ENCODE measurements around the gene REEP5. TPM values are rescaled to one million over a fixed set of nuclear protein-coding genes. Genes with fewer than 3 reads are reported as not detected.
"Not testable (repeated sequence)": the region's sequence is repeated elsewhere in the genome, so short reads cannot be mapped to it uniquely, and the experiment has no call there.

The REEP5 gene
- total RNA-seq, 1 donor from 2014 or later, result 121 TPM

DNA sequence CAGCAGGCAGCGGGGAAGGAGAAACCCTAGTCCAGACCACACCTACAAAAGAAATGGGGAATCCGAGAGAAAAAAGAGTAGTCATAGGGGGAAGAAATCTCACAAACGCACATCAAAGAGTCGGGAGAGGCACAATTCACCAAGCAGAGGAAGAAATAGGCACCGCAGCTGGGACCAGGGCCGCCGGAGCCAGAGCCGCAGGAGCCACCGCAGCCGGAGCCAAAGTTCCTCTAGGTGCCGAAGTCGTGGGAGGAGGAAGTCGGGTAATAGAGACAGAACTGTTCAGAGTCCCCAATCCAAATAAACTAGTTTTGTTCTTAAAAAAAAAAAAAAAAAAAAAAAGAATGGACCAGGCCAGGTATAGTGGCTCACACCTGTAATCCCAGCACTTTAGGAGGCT is 29.3 kb downstream of the REEP5 start:
- no peak for DNase-seq (ENCODE audit: low spot score)

DNA sequence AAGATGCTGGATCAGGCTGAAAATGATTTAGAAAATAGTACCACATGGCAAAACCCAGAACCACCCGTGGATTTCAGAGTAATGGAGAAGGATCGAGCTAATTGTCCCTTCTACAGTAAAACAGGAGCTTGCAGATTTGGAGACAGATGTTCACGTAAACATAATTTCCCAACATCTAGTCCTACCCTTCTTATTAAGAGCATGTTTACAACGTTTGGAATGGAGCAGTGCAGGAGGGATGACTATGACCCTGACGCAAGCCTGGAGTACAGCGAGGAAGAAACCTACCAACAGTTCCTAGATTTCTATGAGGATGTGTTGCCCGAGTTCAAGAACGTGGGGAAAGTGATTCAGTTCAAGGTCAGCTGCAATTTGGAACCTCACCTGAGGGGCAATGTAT is 30.0 kb downstream of the REEP5 start:
- DNase-seq (ENCODE audit: low spot score), result not testable (repeated sequence)

DNA sequence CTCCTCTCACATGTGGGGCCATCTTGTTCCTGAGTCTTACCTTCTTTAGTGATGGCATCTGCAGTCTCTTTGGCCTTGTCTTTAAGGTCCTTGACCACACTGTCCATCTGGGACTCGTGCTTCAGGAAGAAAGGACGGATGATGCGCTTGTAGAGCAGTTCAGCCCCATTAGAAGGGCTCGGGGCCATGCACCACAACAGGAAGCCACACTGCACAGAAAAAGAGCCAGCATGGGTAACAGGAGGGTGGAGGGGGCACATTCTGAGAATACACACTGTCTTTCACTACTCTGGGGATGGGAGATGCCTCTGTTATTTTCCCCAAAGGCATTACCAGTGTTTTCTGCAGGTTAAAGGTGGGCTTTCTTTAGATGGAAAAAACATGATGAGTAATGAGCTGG is 35.1 kb downstream of the REEP5 start:
- DNase-seq (ENCODE audit: low spot score), result no peak

DNA sequence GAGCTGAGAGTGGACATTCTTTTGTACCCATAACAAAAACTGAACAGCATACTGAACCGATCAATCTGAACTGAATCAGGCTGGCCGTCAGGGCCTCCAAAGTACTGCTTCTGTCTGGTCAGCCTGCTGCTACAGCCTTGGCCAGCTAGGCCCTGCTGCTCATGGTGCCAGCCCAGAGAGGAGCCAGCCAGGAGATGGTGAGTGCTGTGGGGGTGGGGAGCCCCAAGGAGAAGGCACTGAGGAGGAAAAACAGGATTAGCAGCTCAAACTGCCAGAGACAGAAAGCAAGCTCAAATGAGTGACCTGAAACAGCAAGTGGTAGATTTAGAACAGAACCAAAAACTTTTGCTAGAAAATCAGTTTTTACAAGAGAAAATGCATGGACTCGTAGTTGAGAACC is 37.0 kb downstream of the REEP5 start:
- DNase-seq (ENCODE audit: low spot score), result no peak

DNA sequence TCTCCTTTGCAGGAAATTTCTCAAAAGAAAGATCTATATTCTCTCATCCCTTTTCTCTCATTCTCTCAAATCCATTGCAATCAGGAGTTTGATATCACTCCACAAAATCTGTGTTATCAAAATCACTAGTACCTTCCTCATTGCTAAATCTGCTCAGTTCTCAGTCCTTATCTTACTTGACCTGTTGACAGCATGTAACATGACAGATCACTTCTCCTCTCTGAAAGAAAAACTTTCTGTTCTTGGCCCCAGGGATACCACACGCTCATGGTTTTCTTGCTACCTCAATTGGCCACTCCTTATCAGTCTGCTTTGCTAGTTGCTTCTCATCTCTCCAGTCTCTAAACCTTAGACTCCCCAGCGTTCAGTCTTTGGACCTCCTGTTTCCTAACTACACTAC is 38.8 kb downstream of the REEP5 start:
- no peak for DNase-seq (ENCODE audit: low spot score)

DNA sequence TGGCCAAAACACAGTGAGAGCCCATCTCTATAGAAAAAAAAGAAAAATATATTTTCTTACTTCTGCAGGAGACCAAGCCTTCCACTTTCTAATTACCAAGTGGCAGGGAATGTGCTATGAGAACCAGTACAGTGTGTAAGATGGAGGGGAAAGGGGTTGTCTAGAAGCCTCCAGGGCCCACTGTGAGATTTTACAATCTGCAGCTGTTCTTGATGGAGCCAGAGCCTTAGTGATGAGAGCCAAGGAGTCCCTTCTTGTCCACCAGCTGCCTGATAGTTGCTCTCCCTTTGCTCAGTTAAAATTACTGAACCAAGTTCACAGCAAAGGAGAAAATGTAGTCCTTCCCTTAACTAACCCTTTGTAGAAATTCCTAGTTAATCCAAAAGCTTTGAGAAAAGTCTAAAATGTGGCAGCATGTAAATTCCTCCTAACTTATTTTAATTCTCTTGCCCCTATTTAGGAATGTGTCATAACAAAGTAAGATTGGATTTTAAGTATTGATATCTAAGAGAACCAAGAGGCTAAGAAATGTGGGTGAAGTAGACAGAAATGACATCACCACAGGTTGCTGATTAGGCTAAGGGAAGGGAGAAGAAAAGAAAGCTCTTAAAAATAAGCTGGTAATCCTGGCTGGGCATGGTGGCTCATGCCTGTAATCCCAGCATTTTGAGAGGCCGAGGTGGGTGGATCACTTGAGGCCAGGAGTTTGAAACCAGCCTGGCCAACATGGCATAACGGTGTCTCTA is 41.6 kb downstream of the REEP5 start:
- DNase-seq (ENCODE audit: low spot score), result no peak

DNA sequence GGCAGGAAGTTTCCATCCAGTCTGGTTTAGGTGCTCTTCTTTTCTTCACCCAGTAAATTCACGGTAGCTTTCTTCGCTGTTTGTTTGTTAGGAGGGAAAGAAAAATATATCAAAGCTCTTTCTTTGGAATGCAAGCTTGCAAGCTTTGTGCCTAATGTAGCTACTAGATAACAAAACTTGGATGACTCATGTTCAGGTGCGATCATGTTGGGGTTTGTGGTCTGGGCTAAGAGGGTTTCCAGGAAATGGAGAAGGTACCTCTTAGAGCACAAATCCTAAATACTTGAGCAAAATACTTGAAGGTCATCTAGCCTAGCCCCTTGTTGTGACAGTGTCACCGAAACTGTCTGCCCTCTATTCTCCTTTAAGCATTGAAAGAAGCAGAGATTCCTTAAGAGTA is 43.3 kb downstream of the REEP5 start:
- DNase-seq (ENCODE audit: low spot score), result no peak

DNA sequence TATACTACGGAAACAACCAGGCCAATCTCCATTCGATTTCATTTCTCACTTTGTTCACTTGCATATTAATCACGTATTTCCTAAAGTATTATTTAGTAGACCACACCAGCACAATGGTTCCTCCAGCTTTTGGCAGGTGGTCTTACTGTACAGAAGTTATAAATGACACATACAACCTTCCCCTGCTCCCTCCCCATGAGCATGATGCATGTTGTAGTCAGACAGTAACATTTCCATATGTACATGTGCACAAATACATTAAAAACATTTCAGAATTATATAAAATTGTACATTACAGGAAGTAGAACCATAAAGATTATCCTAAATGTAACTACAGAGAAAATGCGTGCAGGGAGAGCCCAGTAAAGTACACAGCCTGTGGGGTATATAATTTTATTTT is 43.9 kb downstream of the REEP5 start:
- no peak for DNase-seq (ENCODE audit: low spot score)

DNA sequence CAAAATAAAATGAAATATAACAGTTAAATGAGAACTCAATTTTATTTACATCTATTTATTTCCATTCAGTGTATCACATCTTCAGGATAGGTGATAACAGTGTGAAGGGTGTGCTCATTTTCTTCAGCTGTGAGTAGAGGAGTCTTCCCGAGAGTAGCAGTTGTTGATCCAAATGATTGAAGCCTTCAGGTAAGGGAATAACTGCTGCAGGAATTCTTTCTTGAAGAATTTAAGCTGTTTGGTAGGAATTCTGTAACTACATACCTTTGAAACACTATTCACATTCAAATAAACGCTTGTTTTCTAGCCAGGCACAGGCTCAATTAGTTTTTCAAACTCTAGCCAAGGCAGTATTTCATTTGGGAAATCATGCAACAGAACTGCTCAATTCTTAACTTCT is 45.7 kb downstream of the REEP5 start:
- no peak for DNase-seq (ENCODE audit: low spot score)

DNA sequence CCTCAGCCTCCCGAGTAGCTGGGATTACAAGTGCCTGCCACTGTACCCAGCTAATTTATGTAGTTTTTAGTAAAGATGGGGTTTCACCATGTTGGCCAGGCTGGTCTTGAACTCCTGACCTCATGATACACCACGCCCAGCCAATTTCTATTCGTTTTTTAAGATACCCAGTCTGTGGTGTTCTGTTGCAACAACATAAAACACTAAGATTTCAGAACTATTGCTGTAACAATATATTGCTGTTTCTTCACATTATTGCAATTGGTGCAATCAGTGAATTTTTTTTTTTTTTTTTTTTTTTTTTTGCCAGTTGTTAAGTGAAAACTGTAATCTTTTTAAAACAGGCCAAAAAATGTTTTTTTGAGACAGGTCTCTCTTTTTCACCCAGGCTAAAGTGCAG is 51.1 kb downstream of the REEP5 start:
- DNase-seq (ENCODE audit: low spot score), result no peak

DNA sequence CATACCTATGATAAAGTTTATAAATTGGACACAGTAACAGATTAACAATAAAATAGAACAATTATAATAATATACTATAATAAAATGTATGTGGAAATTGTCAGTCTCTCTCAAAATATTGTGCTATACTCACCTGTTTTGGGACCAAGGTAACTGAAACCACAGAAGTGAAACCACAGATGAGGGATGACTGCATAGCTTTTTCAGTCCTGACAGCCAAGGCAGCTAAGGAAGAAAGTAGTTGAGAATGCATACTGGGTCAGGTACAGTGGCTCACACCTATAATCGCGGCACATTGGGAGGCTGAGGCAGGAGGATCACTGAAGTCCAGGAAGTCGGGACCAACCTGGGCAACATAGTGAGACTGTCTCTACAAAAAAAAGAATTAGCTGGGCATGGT is 52.1 kb downstream of the REEP5 start:
- no peak for DNase-seq (ENCODE audit: low spot score)

DNA sequence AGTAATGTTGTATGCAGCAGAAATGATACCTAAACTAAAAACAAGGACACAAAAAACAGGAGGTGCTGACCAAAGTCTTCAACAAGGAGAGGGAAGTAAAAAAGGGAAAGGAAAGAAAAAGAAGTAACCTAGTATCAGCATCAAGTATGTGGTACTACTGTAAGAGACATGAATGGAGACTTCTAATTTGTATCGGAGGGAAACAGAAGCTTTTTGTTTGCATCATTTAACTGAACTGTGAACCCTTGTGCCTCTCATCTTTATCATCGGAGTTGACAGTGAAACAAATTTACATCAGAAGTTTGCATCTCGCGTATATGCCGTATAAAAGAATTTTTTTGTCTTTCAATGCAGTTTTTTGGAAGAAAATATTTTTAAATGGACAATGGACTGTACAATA is 54.6 kb downstream of the REEP5 start:
- no peak for DNase-seq (ENCODE audit: low spot score)

DNA sequence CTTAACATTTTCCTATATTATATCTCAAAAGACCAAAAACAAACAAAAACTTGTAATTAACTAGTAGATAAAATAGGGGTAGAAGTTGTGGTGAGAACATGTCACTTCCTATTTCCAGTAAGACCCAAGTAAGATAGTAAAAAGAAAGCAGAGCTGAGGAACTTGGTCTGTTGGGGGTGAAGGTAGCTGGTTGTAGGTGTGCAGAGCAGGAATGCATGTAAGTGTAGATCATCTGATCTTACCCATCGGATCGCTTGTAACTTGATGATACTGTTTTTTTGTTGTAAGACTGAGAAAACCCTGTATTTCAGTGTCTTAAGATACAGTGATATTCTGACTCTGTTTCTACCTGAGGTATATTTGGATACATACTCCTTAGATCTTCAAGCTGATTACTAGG is 55.3 kb downstream of the REEP5 start:
- DNase-seq (ENCODE audit: low spot score), result no peak

DNA sequence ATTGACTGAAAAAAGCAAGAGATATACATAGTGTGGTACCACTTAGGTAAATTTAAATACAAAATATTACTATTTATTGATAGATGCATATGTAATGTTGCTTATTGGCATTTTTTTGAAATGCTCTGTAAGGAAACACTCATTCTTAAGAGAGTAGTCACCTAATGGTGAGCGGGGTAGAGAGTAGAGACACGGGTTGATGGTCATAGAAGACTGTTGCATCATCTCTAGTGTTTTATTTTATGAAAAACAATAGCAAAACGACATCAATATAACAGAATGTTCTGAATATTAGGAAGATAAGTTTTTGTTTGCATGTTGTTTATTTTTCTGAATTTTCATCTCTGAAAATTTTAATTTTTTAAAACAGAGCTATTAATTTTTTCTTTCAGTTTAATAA is 56.9 kb downstream of the REEP5 start:
- no peak for DNase-seq (ENCODE audit: low spot score)

DNA sequence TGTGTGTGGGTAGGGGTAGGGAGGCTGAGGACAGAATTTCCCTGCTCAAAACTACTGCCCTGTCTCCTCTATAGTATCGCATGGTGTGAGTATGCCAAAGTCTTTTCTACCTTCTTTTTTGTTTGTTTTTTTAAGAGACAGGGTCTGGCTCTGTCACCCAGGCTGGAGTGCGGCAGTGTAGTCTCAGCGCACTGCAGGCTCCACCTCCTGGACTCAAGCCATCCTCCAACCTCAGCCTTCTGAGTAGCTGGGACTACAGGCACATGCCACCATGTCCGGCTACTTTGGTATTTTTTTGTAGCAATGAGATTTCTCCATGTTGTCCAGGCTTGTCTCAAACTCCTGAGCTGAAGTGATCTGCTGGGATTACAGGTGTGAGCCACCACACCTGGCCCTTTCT is 58.5 kb downstream of the REEP5 start:
- DNase-seq (ENCODE audit: low spot score), result no peak

DNA sequence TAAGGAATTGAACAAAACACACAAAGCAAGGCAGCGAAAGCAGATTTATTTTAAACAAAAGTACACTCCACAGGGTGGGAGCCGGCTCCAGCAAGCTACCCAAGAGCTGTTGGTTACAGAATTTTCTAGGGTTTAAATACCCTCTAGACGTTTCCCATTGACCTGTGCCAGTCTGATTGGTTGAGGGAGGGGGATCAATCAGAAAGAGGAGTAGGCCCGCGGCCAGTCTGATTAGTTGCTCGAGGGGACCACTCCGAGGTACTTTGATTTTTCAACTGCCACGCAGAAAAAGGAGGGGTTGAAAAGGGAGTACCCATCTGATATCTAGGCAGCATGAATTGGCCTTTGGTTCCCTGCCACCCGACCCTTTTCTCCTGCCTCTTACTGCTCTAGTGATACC is 59.9 kb downstream of the REEP5 start:
- DNase-seq (ENCODE audit: low spot score), result no peak

DNA sequence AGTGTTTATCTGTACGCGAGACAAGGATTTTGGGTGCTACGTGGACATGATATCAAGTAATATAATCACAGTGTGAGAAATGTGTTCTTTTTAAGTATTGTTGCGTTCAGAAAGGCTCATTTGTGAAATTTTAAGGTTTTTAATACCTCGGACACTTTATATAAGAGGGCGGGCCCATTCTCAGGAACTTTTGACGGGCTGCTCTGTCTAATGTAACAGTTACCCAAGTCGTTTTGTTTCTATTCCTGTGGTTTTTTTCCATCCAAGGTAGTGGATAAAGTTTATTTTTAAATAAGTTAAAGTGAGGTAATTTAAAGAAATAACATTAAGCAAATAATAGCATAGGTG is 60.4 kb downstream of the REEP5 start:
- DNase-seq (ENCODE audit: low spot score), result no peak

DNA sequence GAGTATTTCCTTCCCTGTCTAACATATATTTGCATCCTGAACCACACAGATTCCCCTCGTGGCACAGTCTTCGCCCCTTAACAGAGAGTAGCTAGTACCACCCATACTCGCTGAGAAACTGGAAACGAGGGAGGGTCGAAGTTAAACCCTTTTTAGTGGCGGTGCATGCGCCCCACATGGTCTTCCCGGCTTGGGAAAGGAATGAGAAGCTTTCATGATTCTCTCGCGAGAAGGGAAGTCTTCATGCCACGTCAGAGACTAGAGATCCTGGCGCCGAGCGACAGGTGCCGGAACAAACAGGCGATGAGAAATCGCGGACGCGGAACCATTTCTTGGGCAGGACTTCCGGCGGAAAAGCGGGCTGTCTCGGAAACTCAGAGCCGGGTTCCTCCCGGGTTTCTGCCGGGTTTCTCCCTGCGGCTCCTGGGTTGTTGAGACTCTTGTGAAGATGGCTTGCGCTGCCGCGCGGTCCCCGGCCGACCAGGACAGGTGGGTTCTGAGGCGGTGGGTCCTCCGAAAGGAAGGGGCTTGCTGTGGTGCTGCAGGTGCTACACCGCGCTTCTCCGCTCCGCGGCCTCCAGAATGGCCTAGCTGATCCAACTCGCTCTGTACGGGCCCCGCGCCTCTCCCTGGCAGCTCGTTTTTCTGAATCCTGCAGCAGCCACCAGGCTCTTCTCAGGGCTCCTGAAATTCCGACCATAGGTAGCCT is 60.9 kb downstream of the REEP5 start, which contains the start of gene SRP19:
SRP19 (plus strand) TSS at position 359 of the 709 bp plus-strand sequence; CDS start at position 449, 90 bp downstream.
- DNase-seq (ENCODE audit: low spot score), result peak; percentile 98

DNA sequence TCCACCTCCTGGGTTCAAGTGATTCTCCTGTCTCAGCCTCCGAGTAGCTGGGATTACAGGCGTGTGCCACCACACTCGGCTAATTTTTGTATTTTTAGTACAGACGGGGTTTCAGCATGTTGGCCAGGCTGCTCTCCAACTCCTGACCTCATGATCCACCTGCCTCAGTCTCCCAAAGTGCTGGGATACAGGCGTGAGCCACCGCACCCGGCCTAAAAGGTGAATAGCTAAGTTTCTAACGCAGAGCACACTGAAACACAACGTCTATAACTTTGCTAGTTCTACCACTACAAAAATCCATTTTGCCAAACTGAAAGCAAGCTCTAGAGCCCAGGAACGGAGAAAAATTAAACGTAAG is 61.5 kb downstream of the REEP5 start:
- DNase-seq (ENCODE audit: low spot score), result not testable (repeated sequence)

DNA sequence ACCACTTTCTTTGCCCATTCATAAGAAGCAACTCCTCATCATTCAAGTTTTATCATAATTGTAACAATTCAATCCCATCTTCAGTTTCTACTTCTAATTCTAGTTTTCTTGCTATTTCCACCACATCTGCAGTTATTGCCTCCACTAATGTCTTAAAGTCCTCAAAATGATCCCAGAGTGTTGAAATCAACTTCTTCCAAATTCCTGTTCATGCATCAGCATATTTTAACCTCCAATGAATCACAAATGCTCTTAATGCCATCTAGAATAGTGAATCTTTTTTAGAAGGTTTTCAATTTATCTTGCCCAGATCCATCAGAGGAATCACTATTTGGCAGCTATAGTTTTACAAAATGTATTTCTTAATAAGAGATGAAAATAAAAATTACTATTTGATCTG is 64.2 kb downstream of the REEP5 start:
- DNase-seq (ENCODE audit: low spot score), result no peak

DNA sequence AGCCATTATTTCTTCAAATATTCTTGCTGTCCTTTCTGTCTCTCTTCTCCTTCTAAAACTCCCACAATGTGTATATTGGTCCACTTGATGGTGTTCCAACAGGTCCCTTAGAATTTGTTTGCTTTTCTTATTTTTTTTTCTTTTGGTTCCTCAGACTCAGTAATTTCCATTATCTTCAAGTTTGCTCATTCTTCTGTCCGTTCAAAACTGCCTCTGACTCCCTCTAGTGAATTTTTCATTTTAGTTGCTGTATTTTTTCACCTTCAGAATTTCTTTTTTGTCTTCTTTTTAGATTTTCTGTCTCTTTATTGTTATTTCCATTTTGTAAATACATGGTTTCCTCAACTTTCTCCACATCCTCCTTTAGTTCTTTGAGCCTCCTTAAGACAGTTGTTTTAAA is 67.4 kb downstream of the REEP5 start:
- no peak for DNase-seq (ENCODE audit: low spot score)

DNA sequence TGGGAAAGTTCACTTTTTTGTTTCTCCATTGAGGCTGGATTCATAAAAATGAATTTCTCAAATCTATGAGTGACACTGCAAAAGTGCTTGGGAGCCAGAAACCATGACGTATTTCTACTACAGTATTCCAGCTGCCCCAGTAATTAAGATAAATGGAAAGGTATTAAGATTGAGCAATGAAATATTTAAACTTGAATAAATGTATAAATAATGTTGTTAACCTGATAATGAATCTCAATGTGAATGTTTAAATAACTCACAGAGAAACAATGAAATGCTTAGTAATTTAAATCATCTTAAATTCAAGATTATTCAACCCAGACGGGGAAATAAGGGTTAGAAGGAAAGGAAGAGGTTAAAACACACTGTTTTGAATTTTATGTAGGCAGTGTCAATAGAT is 72.1 kb downstream of the REEP5 start:
- no peak for DNase-seq (ENCODE audit: low spot score)

DNA sequence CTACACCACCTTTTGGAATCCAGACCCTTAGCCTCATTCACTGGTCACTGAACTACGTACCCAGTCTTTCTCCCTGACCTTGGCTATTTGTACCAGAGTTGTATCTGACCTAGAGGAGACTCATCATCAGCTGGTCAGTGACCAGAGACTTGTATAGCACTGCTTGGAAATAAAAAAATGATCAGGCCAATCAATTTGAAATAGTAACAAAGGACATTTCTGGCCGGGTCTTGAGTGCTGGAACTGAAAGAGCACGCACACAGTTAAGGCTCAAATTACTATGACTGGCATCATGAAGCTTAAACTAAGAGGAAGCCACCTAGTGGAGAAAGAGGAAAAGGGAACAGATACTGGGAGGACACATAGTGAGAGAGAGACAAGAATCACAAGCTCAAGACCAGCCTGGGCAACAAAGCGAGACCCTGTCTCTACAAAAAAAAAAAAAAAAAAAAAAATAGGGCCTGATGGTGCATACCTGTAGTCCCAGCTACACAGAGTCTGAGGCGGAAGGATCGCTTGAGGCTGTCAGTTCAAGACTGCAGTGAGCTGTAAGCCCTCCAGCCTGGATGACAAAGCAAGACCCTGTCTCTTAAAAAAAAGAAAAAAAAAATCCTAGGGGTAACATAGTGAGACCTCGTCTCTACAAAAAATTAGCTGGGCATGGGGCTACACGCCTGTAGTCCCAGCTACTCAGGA is 73.8 kb downstream of the REEP5 start:
- DNase-seq (ENCODE audit: low spot score), result no peak

All from mesenteric fat pad (tissue), 1 donor.